Activated effector memory CD4-positive, alpha-beta T cell treated with anti-CD3 and anti-CD28 coated beads, Interleukin-2, amount 50 U/mL, for 16 hours (primary cell): ENCODE measurements around the gene ZNF699.

Experiments
- DNase-seq: peaks from one replicate; pipeline ENCODE4 v3.0.0-alpha.2; 2020

ZNF699 gene

DNA sequence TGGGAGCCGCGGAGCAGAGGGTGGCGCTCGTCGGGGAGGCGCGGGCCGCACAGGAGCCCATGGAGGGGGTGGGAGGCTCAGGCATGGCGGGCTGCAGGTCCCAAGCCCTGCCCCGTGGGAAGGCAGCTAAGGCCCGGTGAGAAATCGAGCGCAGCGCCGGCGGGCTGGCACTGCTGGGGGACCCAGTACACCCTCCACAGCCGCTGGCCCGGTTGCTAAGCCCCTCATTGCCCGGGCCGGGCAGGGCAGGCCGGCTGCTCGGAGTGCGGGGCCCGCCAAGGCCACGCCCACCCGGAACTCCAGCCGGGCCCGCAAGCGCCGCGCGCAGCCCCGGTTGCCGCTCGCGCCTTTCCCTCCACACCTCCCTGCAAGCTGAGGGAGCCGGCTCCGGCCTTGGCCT, 26.2 kb downstream of the ZNF699 start:
- peak; percentile 64 for DNase-seq

GRCh38 chr19:9251236-9251635, 58.4 kb downstream of the ZNF699 start:
- no peak for DNase-seq

GRCh38 chr19:9250630-9251029, 59.0 kb downstream of the ZNF699 start, which contains the start of gene OR7E24:
Gene OR7E24, plus strand, starts transcription at chr19:9250930. Its CDS starts 114 bp downstream, at chr19:9251044.
- no peak for DNase-seq
